ENCODE data around the gene CRYBG1. TPM values are rescaled to one million over a fixed set of nuclear protein-coding genes. Genes with fewer than 3 reads are reported as not detected.

Gene CRYBG1
- total and polyA plus RNA-seq, 10 of the 15 experiments (the other 5 are each of a cell fraction or from before 2014, with no cell fraction given), result 6.5 to 57.0 (median 25.2) TPM

DNA sequence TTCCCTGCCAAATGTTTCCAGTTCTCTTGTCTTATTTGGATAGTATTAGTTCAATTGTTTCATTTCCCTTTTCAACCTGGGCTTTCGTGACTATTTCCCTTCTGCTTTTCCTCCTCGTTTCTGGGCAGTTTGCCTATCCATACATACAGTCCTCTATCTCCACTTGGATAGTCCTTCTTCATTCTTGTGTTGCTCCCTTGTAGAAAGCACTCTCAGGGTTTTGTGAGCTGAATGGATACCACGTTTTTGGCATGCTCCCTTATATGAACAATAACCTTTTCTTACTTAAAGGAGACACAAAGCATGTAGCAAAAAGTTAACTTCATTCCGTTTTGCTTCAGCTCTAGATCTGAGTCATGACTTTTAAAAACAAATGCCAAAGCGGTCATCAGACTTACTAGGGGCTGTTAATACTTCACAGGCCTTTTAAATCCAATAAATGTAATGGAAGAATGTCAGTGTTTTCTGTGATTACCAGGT, 16.6 kb downstream of the CRYBG1 start:
- no TSS peak for BruUV-seq (replicated peaks)
- in situ Hi-C loops (cut with MboI), result no loop called here
- ChIA-PET POLR2A (interaction anchor here (0.6 kb wide), 1 partner anchor 35 kb away, joined by 5 read pairs; no protein-coding TSS in a partner anchor), CTCF (no interaction called here), SMC1A (ENCODE audit: uncharacterized antibody, unreplicated experiment) (no interaction called here), RAD21 (ENCODE audit: unreplicated experiment) (no interaction called here)
- Histone ChIP-seq H3K4me3 (no peak overlapping the region), H3K79me2 (ENCODE audit: control insufficient read depth, insufficient read depth, low read length) (no peaks in the 10 kb centered on the region), H3K4me1 (ENCODE audit: control insufficient read depth, insufficient read depth, low read length) (no peaks in the 10 kb centered on the region), H2AFZ (ENCODE audit: control insufficient read depth, low read depth, low read length) (no peak overlapping the region), H3K4me2 (ENCODE audit: control insufficient read depth, insufficient read depth) (no peak overlapping the region), H3K9me3 (replicated peaks; ENCODE audit: control insufficient read depth, insufficient read depth, low read length) (no peaks in the 10 kb centered on the region), H3K9ac (ENCODE audit: control insufficient read depth, insufficient read depth, low read length) (no peak overlapping the region), H3K27ac (ENCODE audit: control insufficient read depth, insufficient read depth) (no peak overlapping the region), H3K27me3 (replicated peaks in 1 of 2; ENCODE audit: control insufficient read depth in 2 of 2, insufficient read depth in 2 of 2, low read length in 1 of 2) (peaks cover 0 to 4% of the 10 kb centered on the region in 2 experiments; a peak in 1 of 4 replicates), H3K36me3 (ENCODE audit: control insufficient read depth in 2 of 2, insufficient read depth in 2 of 2, low read length in 1 of 2) (no peaks in the 10 kb centered on the region), H4K20me1 (ENCODE audit: control insufficient read depth, insufficient read depth) (no peaks in the 10 kb centered on the region)
- intact Hi-C loops (cut with micrococcal nuclease; ENCODE audit: unreplicated experiment), result no loop called here
- peak; percentile 20; the same call in 1 of the 3 replicates for ATAC-seq
- no peak for DNase-seq (ENCODE audit: low read depth, low spot score)
- WGBS (ENCODE audit: insufficient coverage, insufficient replicate concordance, low lambda C conversion rate, missing lambda C conversion rate), result 3% methylated on average over 5 of the region's 5 CpGs
- TF ChIP-seq SPI1 (IDR thresholded peaks at IDR 0.05; ENCODE audit: borderline replicate concordance, insufficient read depth, low read depth, low read length), result peak; percentile 63
- TF ChIP-seq, protein P1, sequence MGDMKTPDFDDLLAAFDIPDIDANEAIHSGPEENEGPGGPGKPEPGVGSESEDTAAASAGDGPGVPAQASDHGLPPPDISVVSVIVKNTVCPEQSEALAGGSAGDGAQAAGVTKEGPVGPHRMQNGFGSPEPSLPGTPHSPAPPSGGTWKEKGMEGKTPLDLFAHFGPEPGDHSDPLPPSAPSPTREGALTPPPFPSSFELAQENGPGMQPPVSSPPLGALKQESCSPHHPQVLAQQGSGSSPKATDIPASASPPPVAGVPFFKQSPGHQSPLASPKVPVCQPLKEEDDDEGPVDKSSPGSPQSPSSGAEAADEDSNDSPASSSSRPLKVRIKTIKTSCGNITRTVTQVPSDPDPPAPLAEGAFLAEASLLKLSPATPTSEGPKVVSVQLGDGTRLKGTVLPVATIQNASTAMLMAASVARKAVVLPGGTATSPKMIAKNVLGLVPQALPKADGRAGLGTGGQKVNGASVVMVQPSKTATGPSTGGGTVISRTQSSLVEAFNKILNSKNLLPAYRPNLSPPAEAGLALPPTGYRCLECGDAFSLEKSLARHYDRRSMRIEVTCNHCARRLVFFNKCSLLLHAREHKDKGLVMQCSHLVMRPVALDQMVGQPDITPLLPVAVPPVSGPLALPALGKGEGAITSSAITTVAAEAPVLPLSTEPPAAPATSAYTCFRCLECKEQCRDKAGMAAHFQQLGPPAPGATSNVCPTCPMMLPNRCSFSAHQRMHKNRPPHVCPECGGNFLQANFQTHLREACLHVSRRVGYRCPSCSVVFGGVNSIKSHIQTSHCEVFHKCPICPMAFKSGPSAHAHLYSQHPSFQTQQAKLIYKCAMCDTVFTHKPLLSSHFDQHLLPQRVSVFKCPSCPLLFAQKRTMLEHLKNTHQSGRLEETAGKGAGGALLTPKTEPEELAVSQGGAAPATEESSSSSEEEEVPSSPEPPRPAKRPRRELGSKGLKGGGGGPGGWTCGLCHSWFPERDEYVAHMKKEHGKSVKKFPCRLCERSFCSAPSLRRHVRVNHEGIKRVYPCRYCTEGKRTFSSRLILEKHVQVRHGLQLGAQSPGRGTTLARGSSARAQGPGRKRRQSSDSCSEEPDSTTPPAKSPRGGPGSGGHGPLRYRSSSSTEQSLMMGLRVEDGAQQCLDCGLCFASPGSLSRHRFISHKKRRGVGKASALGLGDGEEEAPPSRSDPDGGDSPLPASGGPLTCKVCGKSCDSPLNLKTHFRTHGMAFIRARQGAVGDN (IDR thresholded peaks at IDR 0.05), result no peak
- FAIRE-seq, result no peak

DNA sequence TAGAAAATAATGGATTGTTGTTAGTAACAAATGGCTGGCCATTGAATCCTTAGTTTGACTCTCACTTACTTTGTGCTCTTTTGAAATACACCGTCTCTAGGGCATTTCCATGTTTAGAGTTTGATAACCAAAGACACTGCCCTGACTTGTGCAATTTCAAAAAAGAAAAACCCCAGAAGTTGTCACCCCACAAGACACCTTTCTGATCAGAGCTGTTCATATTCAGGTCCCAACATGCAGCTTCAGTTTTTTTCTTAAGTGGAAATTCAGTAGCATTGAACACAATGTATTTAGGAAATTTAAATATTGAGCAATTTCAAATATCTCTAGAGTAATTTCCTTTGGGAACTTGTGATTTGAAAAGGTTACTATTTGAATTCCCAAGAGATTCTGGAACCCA, 19.4 kb downstream of the CRYBG1 start:
- WGBS (ENCODE audit: insufficient coverage, insufficient replicate concordance, low lambda C conversion rate, missing lambda C conversion rate), result 37% methylated on average over 1 of the region's 1 CpG
- SMC1A ChIA-PET (ENCODE audit: uncharacterized antibody, unreplicated experiment), result no interaction called here
- FAIRE-seq, result no peak
- TF ChIP-seq ZNF217 (IDR thresholded peaks at IDR 0.05) (no peak), RUNX3 (IDR thresholded peaks at IDR 0.05; ENCODE audit: low read length) (no peak), EZH2 (IDR thresholded peaks at IDR 0.05; ENCODE audit: borderline replicate concordance, control insufficient read depth, low read depth, low read length) (no peak), ZZZ3 (IDR thresholded peaks at IDR 0.05; ENCODE audit: control insufficient read depth, insufficient read length, low read depth) (no peak), HCFC1 (IDR thresholded peaks at IDR 0.05; ENCODE audit: low read length) (no peak)
- TF ChIP-seq, protein P2, sequence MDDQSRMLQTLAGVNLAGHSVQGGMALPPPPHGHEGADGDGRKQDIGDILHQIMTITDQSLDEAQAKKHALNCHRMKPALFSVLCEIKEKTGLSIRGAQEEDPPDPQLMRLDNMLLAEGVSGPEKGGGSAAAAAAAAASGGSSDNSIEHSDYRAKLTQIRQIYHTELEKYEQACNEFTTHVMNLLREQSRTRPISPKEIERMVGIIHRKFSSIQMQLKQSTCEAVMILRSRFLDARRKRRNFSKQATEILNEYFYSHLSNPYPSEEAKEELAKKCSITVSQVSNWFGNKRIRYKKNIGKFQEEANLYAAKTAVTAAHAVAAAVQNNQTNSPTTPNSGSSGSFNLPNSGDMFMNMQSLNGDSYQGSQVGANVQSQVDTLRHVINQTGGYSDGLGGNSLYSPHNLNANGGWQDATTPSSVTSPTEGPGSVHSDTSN (IDR thresholded peaks at IDR 0.05; ENCODE audit: insufficient replicate concordance, low read depth, low read length), result no peak
- TF ChIP-seq, protein P3, sequence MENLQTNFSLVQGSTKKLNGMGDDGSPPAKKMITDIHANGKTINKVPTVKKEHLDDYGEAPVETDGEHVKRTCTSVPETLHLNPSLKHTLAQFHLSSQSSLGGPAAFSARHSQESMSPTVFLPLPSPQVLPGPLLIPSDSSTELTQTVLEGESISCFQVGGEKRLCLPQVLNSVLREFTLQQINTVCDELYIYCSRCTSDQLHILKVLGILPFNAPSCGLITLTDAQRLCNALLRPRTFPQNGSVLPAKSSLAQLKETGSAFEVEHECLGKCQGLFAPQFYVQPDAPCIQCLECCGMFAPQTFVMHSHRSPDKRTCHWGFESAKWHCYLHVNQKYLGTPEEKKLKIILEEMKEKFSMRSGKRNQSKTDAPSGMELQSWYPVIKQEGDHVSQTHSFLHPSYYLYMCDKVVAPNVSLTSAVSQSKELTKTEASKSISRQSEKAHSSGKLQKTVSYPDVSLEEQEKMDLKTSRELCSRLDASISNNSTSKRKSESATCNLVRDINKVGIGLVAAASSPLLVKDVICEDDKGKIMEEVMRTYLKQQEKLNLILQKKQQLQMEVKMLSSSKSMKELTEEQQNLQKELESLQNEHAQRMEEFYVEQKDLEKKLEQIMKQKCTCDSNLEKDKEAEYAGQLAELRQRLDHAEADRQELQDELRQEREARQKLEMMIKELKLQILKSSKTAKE (IDR thresholded peaks at IDR 0.05; ENCODE audit: low read depth, poor library complexity, severe bottlenecking), result no peak

More for the DNA sequence above, 19.4 kb downstream of the CRYBG1 start:
- peaks cover 0 to 4% of the 10 kb centered on the region in 2 experiments; a peak in 2 of 4 replicates for H3K27me3 ChIP-seq (replicated peaks in 1 of 2; ENCODE audit: control insufficient read depth in 2 of 2, insufficient read depth in 2 of 2, low read length in 1 of 2)
- H3K4me1 ChIP-seq (ENCODE audit: control insufficient read depth, insufficient read depth, low read length), result no peaks in the 10 kb centered on the region
- no peak overlapping the region for H3K27ac ChIP-seq (ENCODE audit: control insufficient read depth, insufficient read depth)
- H3K9me3 ChIP-seq (replicated peaks; ENCODE audit: control insufficient read depth, insufficient read depth, low read length), result no peaks in the 10 kb centered on the region
- ChIA-PET CTCF (interaction anchor here (0.9 to 1.0 kb wide), 2 partner anchors 41 to 65 kb away, joined by 3 read pairs; no protein-coding TSS in a partner anchor), POLR2A (no interaction called here), RAD21 (ENCODE audit: unreplicated experiment) (no interaction called here)
- BruUV-seq (replicated peaks), result no TSS peak
- H3K79me2 ChIP-seq (ENCODE audit: control insufficient read depth, insufficient read depth, low read length), result no peaks in the 10 kb centered on the region
- ATAC-seq (no peak), DNase-seq (ENCODE audit: low read depth, low spot score) (no peak)
- H3K4me2 ChIP-seq (ENCODE audit: control insufficient read depth, insufficient read depth), result no peak overlapping the region
- no peaks in the 10 kb centered on the region for H4K20me1 ChIP-seq (ENCODE audit: control insufficient read depth, insufficient read depth)
- in situ Hi-C loops (cut with MboI), result no loop called here
- H3K4me3 ChIP-seq, result no peak overlapping the region
- H3K9ac ChIP-seq (ENCODE audit: control insufficient read depth, insufficient read depth, low read length), result no peak overlapping the region
- no peaks in the 10 kb centered on the region for H3K36me3 ChIP-seq (ENCODE audit: control insufficient read depth in 2 of 2, insufficient read depth in 2 of 2, low read length in 1 of 2)
- intact Hi-C loops (cut with micrococcal nuclease; ENCODE audit: unreplicated experiment), result no loop called here
- H2AFZ ChIP-seq (ENCODE audit: control insufficient read depth, low read depth, low read length), result no peak overlapping the region
